Endodermal cell (in vitro differentiated cells): ENCODE data around the gene ARHGEF39. TPM values are rescaled to one million over a fixed set of nuclear protein-coding genes. Genes with fewer than 3 reads are reported as not detected.
A peak's percentile ranks its signal among the peaks of the same experiment; 100 is the strongest.

Experiments
- DNase-seq: peaks from one replicate; pipeline ENCODE4 v3.0.0-alpha.2; 2017
- H3K27ac ChIP-seq: 2 replicates; pipeline ENCODE4 v1.5.1; 2013; ENCODE audit warnings: mild to moderate bottlenecking, low read depth, low read length, moderate library complexity
- H3K27me3 ChIP-seq: 2 replicates; pipeline ENCODE4 v1.6.1; 2013; ENCODE audit warnings: mild to moderate bottlenecking, low read length, moderate library complexity; ENCODE audit not compliant: insufficient read depth, control insufficient read depth, poor library complexity, severe bottlenecking
- H3K36me3 ChIP-seq: 2 replicates; pipeline ENCODE4 v1.7.0; 2013; ENCODE audit warnings: mild to moderate bottlenecking, low read length, moderate library complexity; ENCODE audit not compliant: control insufficient read depth, insufficient read depth
- H3K4me1 ChIP-seq: one replicate; pipeline ENCODE4 v1.7.0; 2013; ENCODE audit warnings: low read length; ENCODE audit not compliant: control insufficient read depth, insufficient read depth
- H3K4me3 ChIP-seq: 2 replicates; pipeline ENCODE4 v1.5.1; 2013; ENCODE audit warnings: mild to moderate bottlenecking, low read length, moderate library complexity
- H3K9ac ChIP-seq: 2 replicates; pipeline ENCODE4 v1.6.1; 2013; ENCODE audit warnings: mild to moderate bottlenecking, low read length, moderate library complexity; ENCODE audit not compliant: poor library complexity, severe bottlenecking; ENCODE audit errors: extremely low read depth
- H3K9me3 ChIP-seq: 2 replicates; pipeline ENCODE4 v1.6.1; 2013; ENCODE audit warnings: mild to moderate bottlenecking, low read length, moderate library complexity; ENCODE audit not compliant: control insufficient read depth
- H3K27ac Mint-ChIP-seq: 2 replicates; pipeline ENCODE4 v1.8.0; 2020; ENCODE audit warnings: mixed read lengths
- H3K27me3 Mint-ChIP-seq: 2 replicates; pipeline ENCODE4 v1.8.0; 2021; ENCODE audit warnings: mild to moderate bottlenecking, mixed read lengths; ENCODE audit not compliant: insufficient read depth
- H3K36me3 Mint-ChIP-seq: 2 replicates; pipeline ENCODE4 v1.8.0; 2020; ENCODE audit warnings: low read depth, mixed read lengths
- H3K4me1 Mint-ChIP-seq: 2 replicates; pipeline ENCODE4 v1.8.0; 2020; ENCODE audit warnings: mixed read lengths
- H3K4me3 Mint-ChIP-seq: 2 replicates; pipeline ENCODE4 v1.8.0; 2020; ENCODE audit warnings: mild to moderate bottlenecking, moderate library complexity, mixed read lengths
- H3K9me3 Mint-ChIP-seq: 2 replicates; pipeline ENCODE4 v1.8.0; 2020; ENCODE audit warnings: mild to moderate bottlenecking, mixed read lengths
- CTCF ChIP-seq: fragments of 200-600 bp; sonication (generic); conservative IDR thresholded peaks from 2 replicates; pipeline ENCODE4 v1.5.0; 2021; ENCODE audit warnings: antibody characterized with exemption, mild to moderate bottlenecking
- WGBS, 2 experiments: methylation state at CpG; one replicate each; pipeline versions ENCODE4 v1.1.5 to v1.1.7; 2013; ENCODE audit warnings: missing lambda C conversion rate in 2 of 2, mixed read lengths in 1 of 2; ENCODE audit not compliant: insufficient coverage in 1 of 2, insufficient read length in 1 of 2; 5-methylcytosine and 5-hydroxymethylcytosine counted together
- total RNA-seq, 2 donors: library from RNA; stranded (reverse); fragmentation: NEBNext Ultra II Directional in 1 of 2; extraction: Animal tissue kit (Norgen Biotek cat#: 25700) in 1 of 2; gene quantifications; 2 replicates in 1 of 2; 3 replicates in 1 of 2; pipeline ENCODE4 v1.2.1, GENCODE V29; 2021

The ARHGEF39 gene
- total RNA-seq, 2 donors from 2014 or later = 22.1 to 36.4 TPM

GRCh38 chr9:35713578-35713977 lies 48.6 kb upstream of the ARHGEF39 start:
- H3K27me3 ChIP-seq = no peaks in the 10 kb centered on the region
- H3K27ac Mint-ChIP-seq = no peak overlapping the region
- no peaks in the 10 kb centered on the region for H3K27me3 Mint-ChIP-seq
- H3K4me1 Mint-ChIP-seq = no peaks in the 10 kb centered on the region
- H3K9me3 Mint-ChIP-seq = no peaks in the 10 kb centered on the region
- no peak overlapping the region for H3K4me3 Mint-ChIP-seq
- H3K4me1 ChIP-seq = no peaks in the 10 kb centered on the region
- DNase-seq = no peak
- no peaks in the 10 kb centered on the region for H3K9me3 ChIP-seq
- WGBS, 2 experiments = 92 to 94% methylated on average over 3 of the region's 3 CpGs
- H3K36me3 ChIP-seq = peaks cover 93% of the 10 kb centered on the region
- TF ChIP-seq CTCF = no peak
- H3K9ac ChIP-seq = no peak overlapping the region
- no peak overlapping the region for H3K27ac ChIP-seq
- H3K36me3 Mint-ChIP-seq = peaks cover 80% of the 10 kb centered on the region
- H3K4me3 ChIP-seq = no peak overlapping the region

DNA sequence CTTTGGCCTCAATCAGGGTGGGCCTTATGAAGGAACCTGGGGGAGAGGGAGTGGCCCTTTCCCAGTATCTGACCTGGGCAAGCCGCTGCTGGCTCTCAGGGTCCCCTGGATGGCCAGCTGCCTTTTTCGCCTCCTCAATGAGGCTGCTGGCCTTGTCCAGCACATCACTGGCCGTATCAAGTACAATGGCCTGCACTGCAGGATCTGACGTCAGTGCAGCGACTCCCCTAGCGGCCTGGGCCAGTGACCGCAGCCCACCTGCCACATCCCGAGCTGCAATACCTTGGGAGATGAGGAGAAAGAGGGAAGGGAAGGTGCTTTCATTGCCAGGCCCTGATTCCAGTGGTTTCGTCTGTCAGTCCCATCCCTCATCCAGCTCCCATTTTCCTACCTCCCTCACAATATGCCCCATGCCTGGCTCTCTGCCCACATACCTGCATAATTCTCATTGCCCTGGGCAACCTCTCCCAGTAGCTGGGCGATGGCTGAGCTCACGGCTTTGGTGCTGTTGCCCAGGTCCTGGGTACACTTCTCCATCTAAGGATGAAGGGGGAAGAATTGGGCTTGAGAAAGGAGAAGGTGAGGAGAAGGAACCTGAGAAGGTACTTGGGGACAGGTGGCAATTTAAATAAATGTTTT lies 47.9 kb upstream of the ARHGEF39 start:
- peak; percentile 68 for DNase-seq
- no peaks in the 10 kb centered on the region for H3K4me1 Mint-ChIP-seq

GRCh38 chr9:35711501-35712428 lies 46.8 kb upstream of the ARHGEF39 start:
- H3K9me3 Mint-ChIP-seq = no peaks in the 10 kb centered on the region
- Histone ChIP-seq H3K27ac (no peak overlapping the region), H3K4me1 (no peaks in the 10 kb centered on the region), H3K36me3 (peaks cover 93% of the 10 kb centered on the region), H3K9me3 (no peaks in the 10 kb centered on the region), H3K4me3 (no peak overlapping the region), H3K9ac (no peak overlapping the region), H3K27me3 (no peaks in the 10 kb centered on the region)
- H3K4me3 Mint-ChIP-seq = no peak overlapping the region
- TF ChIP-seq CTCF = no peak
- no peaks in the 10 kb centered on the region for H3K4me1 Mint-ChIP-seq
- H3K36me3 Mint-ChIP-seq = peaks cover 80% of the 10 kb centered on the region
- 91 to 96% methylated on average over 21 of the region's 21 CpGs for WGBS, 2 experiments
- no peaks in the 10 kb centered on the region for H3K27me3 Mint-ChIP-seq
- no peak overlapping the region for H3K27ac Mint-ChIP-seq
- DNase-seq = no peak

More for the DNA sequence above, 47.9 kb upstream of the ARHGEF39 start:
- H3K27ac ChIP-seq = no peak overlapping the region
- peaks cover 80% of the 10 kb centered on the region for H3K36me3 Mint-ChIP-seq
- H3K4me3 ChIP-seq = no peak overlapping the region
- no peaks in the 10 kb centered on the region for H3K4me1 ChIP-seq
- WGBS, 2 experiments = 93 to 96% methylated on average over 4 to 11 of the region's 11 CpGs
- H3K9ac ChIP-seq = no peak overlapping the region
- no peaks in the 10 kb centered on the region for H3K27me3 Mint-ChIP-seq
- H3K27ac Mint-ChIP-seq = peak overlapping the region; percentile 27
- H3K4me3 Mint-ChIP-seq = no peak overlapping the region
- no peaks in the 10 kb centered on the region for H3K27me3 ChIP-seq
- TF ChIP-seq CTCF = peak; percentile 57
- H3K36me3 ChIP-seq = peaks cover 93% of the 10 kb centered on the region
- no peaks in the 10 kb centered on the region for H3K9me3 Mint-ChIP-seq
- no peaks in the 10 kb centered on the region for H3K9me3 ChIP-seq
